Sigmoid colon (tissue), 3 donors: ENCODE data around the gene PCNX3.

Source experiments
- POLR2A ChIP-seq, 2 donors: fragments of 450-650 bp; IDR thresholded peaks; one replicate each; pipeline ENCODE4 v1.6.1; 2016; ENCODE audit warnings: antibody characterized with exemption in 2 of 2, mild to moderate bottlenecking in 2 of 2, moderate library complexity in 2 of 2
- TF ChIP-seq, protein P1 (sequence below), 4 experiments: fragments of 450-650 bp in 3 of 4; fragments of 200-600 bp in 1 of 4; IDR thresholded peaks; one replicate each; pipeline ENCODE4 v1.5.1; 2016 to 2019; ENCODE audit warnings: antibody characterized with exemption in 4 of 4, mild to moderate bottlenecking in 3 of 4, moderate library complexity in 2 of 4

DNA sequence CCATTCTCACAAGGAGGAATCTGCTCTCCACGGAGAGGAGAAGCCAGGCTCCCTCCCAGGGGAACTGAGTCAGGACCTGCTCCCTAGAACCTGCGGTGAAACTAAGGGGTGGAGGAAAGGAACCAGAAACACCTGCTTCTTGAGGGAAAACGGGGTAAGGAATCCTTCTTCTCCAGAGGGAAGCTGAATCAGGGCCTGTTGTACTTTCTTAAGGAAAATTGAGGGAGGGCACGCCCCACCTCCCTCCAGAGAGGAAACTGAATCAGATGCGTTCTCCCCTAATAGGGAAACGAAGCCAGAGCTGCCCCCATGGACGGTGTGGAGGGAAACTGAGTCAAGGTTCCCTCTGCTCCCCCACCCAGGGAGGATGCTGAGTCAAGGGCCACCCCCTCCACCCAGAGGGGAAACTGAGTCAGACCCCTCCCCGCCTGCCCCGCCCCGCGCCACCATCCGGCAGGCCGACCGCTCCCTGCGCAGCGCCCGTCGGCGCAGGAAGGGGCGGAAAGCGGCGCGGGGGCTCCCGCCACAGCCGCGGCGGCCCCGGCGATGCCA is 46.7 kb downstream of the PCNX3 start:
- no peak for TF ChIP-seq POLR2A (IDR thresholded peaks at IDR 0.05)
- TF ChIP-seq, protein P1, sequence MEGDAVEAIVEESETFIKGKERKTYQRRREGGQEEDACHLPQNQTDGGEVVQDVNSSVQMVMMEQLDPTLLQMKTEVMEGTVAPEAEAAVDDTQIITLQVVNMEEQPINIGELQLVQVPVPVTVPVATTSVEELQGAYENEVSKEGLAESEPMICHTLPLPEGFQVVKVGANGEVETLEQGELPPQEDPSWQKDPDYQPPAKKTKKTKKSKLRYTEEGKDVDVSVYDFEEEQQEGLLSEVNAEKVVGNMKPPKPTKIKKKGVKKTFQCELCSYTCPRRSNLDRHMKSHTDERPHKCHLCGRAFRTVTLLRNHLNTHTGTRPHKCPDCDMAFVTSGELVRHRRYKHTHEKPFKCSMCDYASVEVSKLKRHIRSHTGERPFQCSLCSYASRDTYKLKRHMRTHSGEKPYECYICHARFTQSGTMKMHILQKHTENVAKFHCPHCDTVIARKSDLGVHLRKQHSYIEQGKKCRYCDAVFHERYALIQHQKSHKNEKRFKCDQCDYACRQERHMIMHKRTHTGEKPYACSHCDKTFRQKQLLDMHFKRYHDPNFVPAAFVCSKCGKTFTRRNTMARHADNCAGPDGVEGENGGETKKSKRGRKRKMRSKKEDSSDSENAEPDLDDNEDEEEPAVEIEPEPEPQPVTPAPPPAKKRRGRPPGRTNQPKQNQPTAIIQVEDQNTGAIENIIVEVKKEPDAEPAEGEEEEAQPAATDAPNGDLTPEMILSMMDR (IDR thresholded peaks at IDR 0.05): no peak
